VCaP (cell line): ENCODE data around the gene SYT2.

Source experiments
- H3K27ac ChIP-seq: fragments of 450-650 bp; 2 replicates; pipeline ENCODE4 v1.5.1; 2017
- TF ChIP-seq, protein P1 (sequence below): fragments of 450-650 bp; conservative IDR thresholded peaks from 2 replicates; pipeline ENCODE4 v1.5.1; 2017; ENCODE audit warnings: mild to moderate bottlenecking, moderate library complexity

SYT2 gene

DNA sequence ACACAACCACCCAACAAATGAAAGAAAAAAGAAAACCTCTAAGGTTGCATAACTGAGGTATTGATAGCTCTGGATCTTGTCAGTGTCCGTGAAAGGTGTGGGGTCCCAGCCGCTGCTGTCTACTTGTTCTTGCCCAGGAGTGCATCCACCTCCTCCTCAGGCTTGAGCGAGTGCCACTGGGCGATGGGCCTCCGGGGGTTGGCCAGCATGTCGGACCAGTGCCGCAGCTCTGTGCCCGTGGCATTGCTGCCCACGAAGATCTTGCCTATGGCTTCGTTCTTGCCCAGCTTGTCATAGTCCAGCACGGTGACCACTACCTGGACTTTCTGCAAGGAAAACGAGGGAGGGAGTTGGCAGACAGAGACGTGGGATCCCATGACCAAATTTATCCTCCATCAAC is 113.6 kb downstream of the SYT2 start:
- no peak overlapping the region for H3K27ac ChIP-seq
- TF ChIP-seq, protein P1, sequence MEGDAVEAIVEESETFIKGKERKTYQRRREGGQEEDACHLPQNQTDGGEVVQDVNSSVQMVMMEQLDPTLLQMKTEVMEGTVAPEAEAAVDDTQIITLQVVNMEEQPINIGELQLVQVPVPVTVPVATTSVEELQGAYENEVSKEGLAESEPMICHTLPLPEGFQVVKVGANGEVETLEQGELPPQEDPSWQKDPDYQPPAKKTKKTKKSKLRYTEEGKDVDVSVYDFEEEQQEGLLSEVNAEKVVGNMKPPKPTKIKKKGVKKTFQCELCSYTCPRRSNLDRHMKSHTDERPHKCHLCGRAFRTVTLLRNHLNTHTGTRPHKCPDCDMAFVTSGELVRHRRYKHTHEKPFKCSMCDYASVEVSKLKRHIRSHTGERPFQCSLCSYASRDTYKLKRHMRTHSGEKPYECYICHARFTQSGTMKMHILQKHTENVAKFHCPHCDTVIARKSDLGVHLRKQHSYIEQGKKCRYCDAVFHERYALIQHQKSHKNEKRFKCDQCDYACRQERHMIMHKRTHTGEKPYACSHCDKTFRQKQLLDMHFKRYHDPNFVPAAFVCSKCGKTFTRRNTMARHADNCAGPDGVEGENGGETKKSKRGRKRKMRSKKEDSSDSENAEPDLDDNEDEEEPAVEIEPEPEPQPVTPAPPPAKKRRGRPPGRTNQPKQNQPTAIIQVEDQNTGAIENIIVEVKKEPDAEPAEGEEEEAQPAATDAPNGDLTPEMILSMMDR = no peak

- H3K27ac ChIP-seq = no peak overlapping the region
- TF ChIP-seq, protein P1 = no peak
Measured at GRCh38 chr1:202593845-202594244, 116.4 kb downstream of the SYT2 start.

DNA sequence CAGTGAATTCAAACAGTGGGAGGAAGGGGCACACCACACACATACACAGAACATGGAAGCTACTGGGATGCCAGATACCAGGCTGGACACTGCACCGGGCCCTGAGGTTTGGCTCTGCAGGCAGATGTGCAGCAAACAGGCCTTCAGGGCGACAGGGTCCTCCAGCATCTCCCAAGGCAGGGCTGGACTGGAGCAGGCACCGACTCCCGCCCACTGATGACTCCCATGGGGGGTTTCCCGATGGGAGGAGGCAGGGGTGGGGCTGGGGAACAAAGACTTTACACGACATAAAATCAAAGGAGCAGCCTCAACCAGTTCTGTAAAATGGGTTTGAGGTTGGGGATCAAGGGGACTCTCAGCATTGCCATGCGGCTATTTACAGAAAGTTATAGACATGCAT is 118.1 kb downstream of the SYT2 start:
- TF ChIP-seq, protein P1 = no peak
- no peak overlapping the region for H3K27ac ChIP-seq

- TF ChIP-seq, protein P1 = no peak
- H3K27ac ChIP-seq = no peak overlapping the region
Measured at GRCh38 chr1:202591515-202591914, 118.7 kb downstream of the SYT2 start.

DNA sequence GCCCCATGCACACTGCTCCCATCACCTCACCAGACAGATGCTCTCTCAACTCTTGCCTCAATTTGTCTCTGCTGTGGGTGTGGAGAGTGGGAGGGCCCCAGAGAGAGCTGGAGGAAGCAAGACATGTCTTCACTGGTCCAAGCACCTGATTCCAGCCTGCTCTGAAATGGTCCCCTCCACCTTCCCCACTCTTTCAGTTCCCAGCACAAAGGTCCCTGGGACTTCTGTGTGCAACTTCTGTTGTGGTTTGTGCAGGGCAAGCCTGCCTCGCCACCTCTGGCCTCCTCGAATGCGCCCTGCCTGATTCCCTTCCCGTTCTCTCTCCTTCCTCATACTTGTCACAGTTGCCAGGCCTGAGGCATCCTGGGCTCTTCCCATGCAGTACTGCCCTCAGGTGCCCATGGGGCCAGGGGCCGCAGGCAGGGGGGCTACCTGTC is 119.3 kb downstream of the SYT2 start:
- H3K27ac ChIP-seq = no peak overlapping the region
- TF ChIP-seq, protein P1 = no peak

DNA sequence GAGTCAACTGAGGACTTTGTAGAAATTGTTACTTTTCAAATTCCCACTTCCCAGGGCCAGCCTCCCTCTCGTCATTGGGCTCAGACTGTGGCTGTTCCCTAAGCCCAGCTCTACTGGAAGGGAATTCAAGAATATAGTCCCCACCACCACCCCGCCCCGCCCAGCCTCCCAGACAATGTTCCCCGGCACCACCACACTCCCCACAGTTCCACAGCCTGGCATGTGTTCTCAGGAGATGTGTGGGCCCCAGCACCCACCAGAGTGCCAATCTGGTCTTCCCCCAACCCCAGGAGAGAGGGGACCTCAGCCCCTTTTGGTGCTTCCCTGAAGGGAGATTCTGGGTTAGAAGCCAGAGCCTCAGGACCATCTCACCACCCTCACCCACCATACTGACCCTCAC is 120.1 kb downstream of the SYT2 start:
- TF ChIP-seq, protein P1 = no peak
- no peak overlapping the region for H3K27ac ChIP-seq

DNA sequence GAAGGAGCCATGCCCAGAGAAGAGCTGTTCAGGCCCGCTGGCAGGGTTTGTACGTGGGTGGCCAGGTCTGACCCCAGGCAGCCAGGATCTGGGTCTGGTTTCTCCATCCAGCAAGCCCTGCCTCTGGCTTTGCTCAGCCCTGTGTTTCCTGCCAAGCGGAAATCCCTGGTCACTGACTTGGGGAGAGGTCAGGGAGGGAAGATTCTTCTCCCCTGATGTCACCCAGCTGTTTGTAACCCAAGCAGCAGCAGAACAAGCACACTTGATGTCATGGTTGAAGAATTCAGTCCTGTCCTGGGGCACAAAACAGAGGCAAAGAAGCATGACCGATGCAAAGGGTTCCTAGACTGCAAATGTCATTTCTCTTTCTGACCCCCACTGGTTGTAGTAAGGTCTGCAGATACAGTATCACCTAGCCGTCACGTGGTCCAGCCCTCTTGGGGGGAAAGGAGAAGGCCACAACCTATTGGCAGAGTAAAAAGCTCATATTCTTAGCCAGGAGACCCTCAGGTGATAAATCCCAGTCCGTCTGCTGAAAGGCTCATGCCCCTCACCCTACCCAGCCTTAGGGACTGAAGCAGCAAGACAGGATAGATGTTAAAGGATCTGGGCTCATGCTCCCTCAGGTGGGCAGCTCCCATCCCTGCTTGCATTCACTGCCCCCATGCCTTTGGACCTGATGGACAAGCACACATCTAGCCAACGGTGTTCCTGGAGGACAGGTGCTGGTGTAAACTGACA is 120.9 kb downstream of the SYT2 start:
- TF ChIP-seq, protein P1 = no peak
- no peak overlapping the region for H3K27ac ChIP-seq
